Neutrophil (primary cell): ENCODE data around the gene CPLANE2.

Experiments
- H3K27ac ChIP-seq: fragments of 200-600 bp; sonication (generic); 2 replicates; pipeline ENCODE4 v1.5.1; 2016; ENCODE audit warnings: mild to moderate bottlenecking, moderate library complexity
- H3K27me3 ChIP-seq: fragments of 200-600 bp; sonication (generic); 2 replicates; pipeline ENCODE4 v1.6.0; 2016; ENCODE audit warnings: mild to moderate bottlenecking
- H3K36me3 ChIP-seq: fragments of 200-600 bp; sonication (generic); 2 replicates; pipeline ENCODE4 v1.5.1; 2017
- H3K4me1 ChIP-seq, 2 experiments: fragments of 200-600 bp in 1 of 2; sonication (generic) in 1 of 2; 1 replicate in 1 of 2; 2 replicates in 1 of 2; pipeline versions ENCODE4 v1.5.1 to v1.6.1; 2013 to 2016; ENCODE audit warnings: low read depth in 1 of 2, low read length in 1 of 2, mild to moderate bottlenecking in 1 of 2, moderate library complexity in 1 of 2; ENCODE audit not compliant: control insufficient read depth in 1 of 2, insufficient read depth in 1 of 2
- H3K4me3 ChIP-seq, 2 experiments: fragments of 200-600 bp in 1 of 2; sonication (generic) in 1 of 2; 1 replicate in 1 of 2; 2 replicates in 1 of 2; pipeline ENCODE4 v1.5.1; 2013 to 2016; ENCODE audit warnings: low read depth in 1 of 2, low read length in 1 of 2, mild to moderate bottlenecking in 1 of 2, moderate library complexity in 1 of 2
- H3K9me3 ChIP-seq: fragments of 200-600 bp; sonication (generic); 2 replicates; pipeline ENCODE4 v1.5.1; 2016
- TF ChIP-seq, protein P1 (sequence below): fragments of 200-600 bp; sonication (generic); IDR thresholded peaks from 2 replicates; pipeline ENCODE4 v1.5.1; 2016; ENCODE audit warnings: antibody characterized with exemption

Gene CPLANE2

DNA sequence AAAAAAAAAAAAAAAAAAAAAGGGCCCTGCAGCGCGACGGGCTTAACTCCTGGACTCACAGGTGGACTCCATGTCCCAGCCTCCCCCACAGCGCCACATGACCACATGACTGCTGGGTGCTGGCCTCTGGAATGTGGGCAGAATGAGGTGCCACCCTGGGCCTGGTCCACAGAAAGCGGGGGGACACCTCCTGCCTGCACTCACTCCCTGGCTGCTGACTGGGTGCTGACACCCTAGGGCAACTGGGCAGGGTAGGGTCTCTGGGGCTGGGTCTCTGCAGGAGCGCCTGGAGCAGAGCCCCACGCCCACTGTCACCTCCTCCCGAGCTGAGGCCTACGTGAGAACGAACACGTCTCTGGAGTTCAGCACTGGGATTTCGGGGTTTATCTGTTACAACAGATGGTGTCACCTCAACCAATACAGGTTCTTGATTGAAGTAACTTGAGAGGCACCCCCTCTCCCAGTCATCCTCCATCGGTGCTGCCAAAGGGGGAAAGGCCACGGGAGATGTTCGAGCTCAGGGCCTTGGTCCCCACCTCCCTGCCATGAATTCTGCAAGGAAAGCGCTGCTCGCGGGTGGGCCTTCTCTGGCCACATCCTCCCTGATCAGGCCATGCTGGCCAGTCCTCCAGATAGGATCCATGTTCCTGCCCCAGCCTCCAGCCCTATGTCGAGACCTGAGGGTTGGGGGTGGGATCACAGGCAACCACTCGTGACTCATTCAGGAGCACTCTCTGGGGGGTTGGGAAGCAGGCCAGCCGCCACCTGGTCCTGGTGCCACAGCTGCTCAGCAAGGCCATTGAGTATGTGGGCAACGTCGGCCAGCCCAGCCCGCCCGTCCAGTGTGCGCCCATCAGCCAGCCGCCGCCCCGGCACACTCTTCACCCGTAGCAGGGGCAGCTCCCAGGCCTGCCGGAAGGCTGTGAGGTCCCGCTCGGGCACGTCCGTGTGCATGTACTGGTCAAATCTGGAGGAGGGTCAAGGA is 5.4 kb downstream of the CPLANE2 start:
- Histone ChIP-seq H3K27me3 (peaks cover 33% of the 10 kb centered on the region), H3K4me3 (no peak overlapping the region), H3K4me1 (peaks cover 15% of the 10 kb centered on the region in 2 experiments), H3K9me3 (no peaks in the 10 kb centered on the region), H3K27ac (no peak overlapping the region), H3K36me3 (no peaks in the 10 kb centered on the region)
- TF ChIP-seq, protein P1, sequence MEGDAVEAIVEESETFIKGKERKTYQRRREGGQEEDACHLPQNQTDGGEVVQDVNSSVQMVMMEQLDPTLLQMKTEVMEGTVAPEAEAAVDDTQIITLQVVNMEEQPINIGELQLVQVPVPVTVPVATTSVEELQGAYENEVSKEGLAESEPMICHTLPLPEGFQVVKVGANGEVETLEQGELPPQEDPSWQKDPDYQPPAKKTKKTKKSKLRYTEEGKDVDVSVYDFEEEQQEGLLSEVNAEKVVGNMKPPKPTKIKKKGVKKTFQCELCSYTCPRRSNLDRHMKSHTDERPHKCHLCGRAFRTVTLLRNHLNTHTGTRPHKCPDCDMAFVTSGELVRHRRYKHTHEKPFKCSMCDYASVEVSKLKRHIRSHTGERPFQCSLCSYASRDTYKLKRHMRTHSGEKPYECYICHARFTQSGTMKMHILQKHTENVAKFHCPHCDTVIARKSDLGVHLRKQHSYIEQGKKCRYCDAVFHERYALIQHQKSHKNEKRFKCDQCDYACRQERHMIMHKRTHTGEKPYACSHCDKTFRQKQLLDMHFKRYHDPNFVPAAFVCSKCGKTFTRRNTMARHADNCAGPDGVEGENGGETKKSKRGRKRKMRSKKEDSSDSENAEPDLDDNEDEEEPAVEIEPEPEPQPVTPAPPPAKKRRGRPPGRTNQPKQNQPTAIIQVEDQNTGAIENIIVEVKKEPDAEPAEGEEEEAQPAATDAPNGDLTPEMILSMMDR: no peak

- Histone ChIP-seq H3K4me3 (no peak overlapping the region), H3K9me3 (no peaks in the 10 kb centered on the region), H3K4me1 (peaks cover 9 to 10% of the 10 kb centered on the region in 2 experiments), H3K36me3 (no peaks in the 10 kb centered on the region), H3K27me3 (peaks cover 41% of the 10 kb centered on the region), H3K27ac (no peak overlapping the region)
- TF ChIP-seq, protein P1: no peak
Measured at GRCh38 chr1:16230744-16231143, 6.2 kb downstream of the CPLANE2 start.

DNA sequence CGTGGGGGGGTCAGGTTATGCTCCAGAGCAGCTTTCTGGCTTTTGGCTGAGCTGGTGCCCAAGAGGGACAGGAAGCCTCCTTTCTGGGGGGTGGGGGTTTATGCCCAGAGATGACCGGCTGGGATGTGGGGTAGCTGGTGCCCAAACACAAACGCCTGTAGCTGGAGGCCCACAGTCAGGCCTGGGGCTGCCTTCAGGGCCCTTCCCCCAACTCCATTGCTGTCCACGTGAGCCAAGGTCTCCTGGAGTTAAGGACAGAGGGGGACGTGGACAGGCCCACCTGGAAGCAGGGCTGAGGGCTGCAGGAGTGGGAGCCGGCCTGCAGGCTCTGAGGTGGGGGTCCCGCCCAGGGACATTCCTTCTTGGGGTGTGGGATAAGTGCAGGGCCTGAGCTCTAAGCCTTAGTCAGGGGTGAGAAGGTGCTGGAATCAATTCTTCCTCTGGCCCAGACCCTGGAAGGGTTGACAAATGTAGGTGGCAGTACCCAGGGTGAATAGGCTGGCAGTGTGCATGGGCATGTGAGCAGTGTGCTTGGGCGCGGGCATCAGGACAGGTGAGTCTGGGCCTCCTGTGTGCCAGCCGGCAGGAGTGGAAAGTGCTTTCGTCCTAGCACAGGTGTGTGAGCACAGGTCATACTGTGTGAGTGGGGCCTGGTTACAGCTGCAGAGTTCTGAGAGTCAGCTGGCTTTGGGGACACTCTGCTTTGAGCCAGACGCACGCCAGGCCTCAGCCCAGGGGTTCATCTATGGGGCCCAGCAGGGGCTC is 6.8 kb downstream of the CPLANE2 start:
- TF ChIP-seq, protein P1: no peak
- H3K4me3 ChIP-seq: no peak overlapping the region
- peaks cover 47% of the 10 kb centered on the region for H3K27me3 ChIP-seq
- no peaks in the 10 kb centered on the region for H3K36me3 ChIP-seq
- H3K27ac ChIP-seq: no peak overlapping the region
- H3K4me1 ChIP-seq: peaks cover 9 to 10% of the 10 kb centered on the region in 2 experiments
- no peaks in the 10 kb centered on the region for H3K9me3 ChIP-seq

DNA sequence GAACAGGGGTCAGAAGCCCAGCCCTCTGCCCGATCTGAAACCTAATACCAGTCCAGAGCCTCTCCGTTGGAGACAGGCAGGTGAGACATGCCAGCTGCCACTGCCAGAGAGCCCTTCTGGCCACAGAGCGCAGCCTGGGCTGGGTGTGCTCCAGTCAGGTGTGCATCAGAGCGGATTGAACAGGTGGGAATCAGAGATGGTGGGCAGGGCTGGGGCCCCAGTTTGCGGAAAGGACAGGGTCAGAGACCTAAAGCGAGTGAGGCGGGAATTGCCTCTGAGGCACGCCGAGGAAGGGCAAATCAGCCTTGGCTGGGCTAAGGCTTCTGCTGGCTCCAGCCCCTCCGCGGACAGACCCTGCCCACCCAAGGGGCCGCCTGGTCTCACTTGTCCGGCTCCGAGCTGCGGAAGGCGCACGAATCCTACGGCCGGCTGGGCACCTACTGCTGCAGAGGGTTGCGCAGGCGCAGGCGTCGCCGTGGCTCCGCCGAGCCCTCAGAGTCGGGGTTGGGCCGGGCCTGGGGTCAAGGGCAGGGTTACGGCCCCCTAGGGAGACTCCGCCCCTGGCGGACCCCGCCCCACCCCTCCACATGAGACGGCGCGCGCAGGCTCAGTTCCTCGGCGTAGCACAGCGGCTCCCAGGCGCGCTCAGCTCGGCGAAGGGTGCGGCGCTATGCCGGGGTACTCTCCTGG is 10.3 kb downstream of the CPLANE2 start:
- peaks cover 9 to 10% of the 10 kb centered on the region in 2 experiments for H3K4me1 ChIP-seq
- TF ChIP-seq, protein P1: no peak
- no peak overlapping the region for H3K27ac ChIP-seq
- H3K27me3 ChIP-seq: peaks cover 65% of the 10 kb centered on the region
- no peaks in the 10 kb centered on the region for H3K9me3 ChIP-seq
- H3K4me3 ChIP-seq: no peak overlapping the region
- no peaks in the 10 kb centered on the region for H3K36me3 ChIP-seq

- Histone ChIP-seq H3K27me3 (peaks cover 65% of the 10 kb centered on the region), H3K4me1 (peaks cover 9 to 10% of the 10 kb centered on the region in 2 experiments)
- TF ChIP-seq, protein P1: no peak
Measured at GRCh38 chr1:16226129-16226489, 10.9 kb downstream of the CPLANE2 start.

More at GRCh38 chr1:16226129-16226489, 10.9 kb downstream of the CPLANE2 start:
- H3K4me3 ChIP-seq: no peak overlapping the region
- H3K9me3 ChIP-seq: no peaks in the 10 kb centered on the region
- H3K27ac ChIP-seq: no peak overlapping the region
- H3K36me3 ChIP-seq: no peaks in the 10 kb centered on the region
